HepG2 (cell line): Measurements from ENCODE around the gene SNX21. TPM values are rescaled to one million over a fixed set of nuclear protein-coding genes. Genes with fewer than 3 reads are reported as not detected.

Source experiments
- FOXP1 ChIP-seq, 2 experiments: fragments of 450-650 bp in 1 of 2; IDR thresholded peaks; 2 replicates each; pipeline ENCODE4 v1.6.1; 2017 to 2018; ENCODE audit warnings: antibody characterized with exemption in 1 of 2
- MEIS1 ChIP-seq: sonication (generic); formaldehyde crosslinking; IDR thresholded peaks from 2 replicates; pipeline ENCODE4 v1.9.0; 2021; ENCODE audit warnings: mild to moderate bottlenecking, missing genetic modification reagents, moderate library complexity, borderline replicate concordance
- NFIC ChIP-seq: IDR thresholded peaks from 2 replicates; pipeline ENCODE4 v1.6.1; 2012; ENCODE audit warnings: mild to moderate bottlenecking, low read length, inconsistent platforms
- ZBTB10 ChIP-seq: sonication (generic); formaldehyde crosslinking; IDR thresholded peaks from 2 replicates; pipeline ENCODE4 v1.4.0; 2020; ENCODE audit warnings: missing genetic modification reagents, borderline replicate concordance
- ZFAT ChIP-seq: sonication (generic); formaldehyde crosslinking; conservative IDR thresholded peaks from 2 replicates; pipeline ENCODE4 v1.8.1; 2023; ENCODE audit warnings: missing genetic modification reagents, inconsistent platforms
- ZFP36L2 ChIP-seq: sonication (generic); formaldehyde crosslinking; IDR thresholded peaks from 2 replicates; pipeline ENCODE4 v1.4.0; 2020; ENCODE audit warnings: missing genetic modification reagents
- ZFP62 ChIP-seq: sonication (generic); formaldehyde crosslinking; IDR thresholded peaks from 2 replicates; pipeline ENCODE4 v1.4.0; 2020; ENCODE audit warnings: missing genetic modification reagents
- ZNF124 ChIP-seq: sonication (generic); formaldehyde crosslinking; IDR thresholded peaks from 2 replicates; pipeline ENCODE4 v1.4.0; 2020; ENCODE audit warnings: missing genetic modification reagents
- polyA plus RNA-seq, 8 experiments: library from polyadenylated mRNA; depleted of rRNA in 3 of 8; stranded (reverse) in 7 of 8; unstranded in 1 of 8; fragments of >200 nt; fragmentation: Illumina TruSeq in 4 of 8; extraction: Trizol in 4 of 8; gene quantifications; 2 replicates each; pipeline versions ENCODE4 v1.2.1 to v1.2.3, GENCODE V29; 2011 to 2016; ENCODE audit warnings: low read depth in 4 of 8, missing spikeins in 1 of 8, mixed read lengths in 1 of 8; ENCODE audit not compliant: insufficient read depth in 1 of 8
- total RNA-seq, 5 experiments: library from RNA; depleted of rRNA; stranded (reverse); fragments of >200 nt; fragmentation: Illumina TruSeq; extraction: Trizol; gene quantifications; 2 replicates each; pipeline ENCODE4 v1.2.3, GENCODE V29; 2016; ENCODE audit warnings: low read depth in 1 of 5
- TF ChIP-seq, protein P1 (sequence below): sonication (generic); formaldehyde crosslinking; IDR thresholded peaks from 2 replicates; pipeline ENCODE4 v1.4.0; 2020; ENCODE audit warnings: missing genetic modification reagents, borderline replicate concordance
- TF ChIP-seq, protein P2 (sequence below): sonication (generic); formaldehyde crosslinking; IDR thresholded peaks from 2 replicates; pipeline ENCODE4 v1.4.0; 2020; ENCODE audit warnings: missing genetic modification reagents
- TF ChIP-seq, protein P3 (sequence below): sonication (generic); formaldehyde crosslinking; IDR thresholded peaks from 2 replicates; pipeline ENCODE4 v1.5.0; 2020; ENCODE audit warnings: missing genetic modification reagents
- TF ChIP-seq, protein P4 (sequence below): sonication (generic); formaldehyde crosslinking; IDR thresholded peaks from 2 replicates; pipeline ENCODE4 v1.4.0; 2020; ENCODE audit warnings: missing genetic modification reagents, borderline replicate concordance

Gene SNX21
- total and polyA plus RNA-seq, 2 of the 13 experiments (the other 11 are each of a cell fraction or from before 2014, with no cell fraction given), result 7.7 to 12.8 TPM

GRCh38 chr20:45848421-45848820 is 14.8 kb downstream of the SNX21 start (continued):
- TF ChIP-seq, protein P1, sequence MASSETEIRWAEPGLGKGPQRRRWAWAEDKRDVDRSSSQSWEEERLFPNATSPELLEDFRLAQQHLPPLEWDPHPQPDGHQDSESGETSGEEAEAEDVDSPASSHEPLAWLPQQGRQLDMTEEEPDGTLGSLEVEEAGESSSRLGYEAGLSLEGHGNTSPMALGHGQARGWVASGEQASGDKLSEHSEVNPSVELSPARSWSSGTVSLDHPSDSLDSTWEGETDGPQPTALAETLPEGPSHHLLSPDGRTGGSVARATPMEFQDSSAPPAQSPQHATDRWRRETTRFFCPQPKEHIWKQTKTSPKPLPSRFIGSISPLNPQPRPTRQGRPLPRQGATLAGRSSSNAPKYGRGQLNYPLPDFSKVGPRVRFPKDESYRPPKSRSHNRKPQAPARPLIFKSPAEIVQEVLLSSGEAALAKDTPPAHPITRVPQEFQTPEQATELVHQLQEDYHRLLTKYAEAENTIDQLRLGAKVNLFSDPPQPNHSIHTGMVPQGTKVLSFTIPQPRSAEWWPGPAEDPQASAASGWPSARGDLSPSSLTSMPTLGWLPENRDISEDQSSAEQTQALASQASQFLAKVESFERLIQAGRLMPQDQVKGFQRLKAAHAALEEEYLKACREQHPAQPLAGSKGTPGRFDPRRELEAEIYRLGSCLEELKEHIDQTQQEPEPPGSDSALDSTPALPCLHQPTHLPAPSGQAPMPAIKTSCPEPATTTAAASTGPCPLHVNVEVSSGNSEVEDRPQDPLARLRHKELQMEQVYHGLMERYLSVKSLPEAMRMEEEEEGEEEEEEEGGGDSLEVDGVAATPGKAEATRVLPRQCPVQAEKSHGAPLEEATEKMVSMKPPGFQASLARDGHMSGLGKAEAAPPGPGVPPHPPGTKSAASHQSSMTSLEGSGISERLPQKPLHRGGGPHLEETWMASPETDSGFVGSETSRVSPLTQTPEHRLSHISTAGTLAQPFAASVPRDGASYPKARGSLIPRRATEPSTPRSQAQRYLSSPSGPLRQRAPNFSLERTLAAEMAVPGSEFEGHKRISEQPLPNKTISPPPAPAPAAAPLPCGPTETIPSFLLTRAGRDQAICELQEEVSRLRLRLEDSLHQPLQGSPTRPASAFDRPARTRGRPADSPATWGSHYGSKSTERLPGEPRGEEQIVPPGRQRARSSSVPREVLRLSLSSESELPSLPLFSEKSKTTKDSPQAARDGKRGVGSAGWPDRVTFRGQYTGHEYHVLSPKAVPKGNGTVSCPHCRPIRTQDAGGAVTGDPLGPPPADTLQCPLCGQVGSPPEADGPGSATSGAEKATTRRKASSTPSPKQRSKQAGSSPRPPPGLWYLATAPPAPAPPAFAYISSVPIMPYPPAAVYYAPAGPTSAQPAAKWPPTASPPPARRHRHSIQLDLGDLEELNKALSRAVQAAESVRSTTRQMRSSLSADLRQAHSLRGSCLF, result no peak
- TF ChIP-seq ZBTB10 (CRISPR knock-in tag), result no peak
- TF ChIP-seq FOXP1 (IDR thresholded peaks at IDR 0.05), result no peak
- TF ChIP-seq FOXP1 (CRISPR knock-in tag; IDR thresholded peaks at IDR 0.05), result no peak
- TF ChIP-seq ZFP62 (CRISPR knock-in tag), result no peak
- TF ChIP-seq, protein P2, sequence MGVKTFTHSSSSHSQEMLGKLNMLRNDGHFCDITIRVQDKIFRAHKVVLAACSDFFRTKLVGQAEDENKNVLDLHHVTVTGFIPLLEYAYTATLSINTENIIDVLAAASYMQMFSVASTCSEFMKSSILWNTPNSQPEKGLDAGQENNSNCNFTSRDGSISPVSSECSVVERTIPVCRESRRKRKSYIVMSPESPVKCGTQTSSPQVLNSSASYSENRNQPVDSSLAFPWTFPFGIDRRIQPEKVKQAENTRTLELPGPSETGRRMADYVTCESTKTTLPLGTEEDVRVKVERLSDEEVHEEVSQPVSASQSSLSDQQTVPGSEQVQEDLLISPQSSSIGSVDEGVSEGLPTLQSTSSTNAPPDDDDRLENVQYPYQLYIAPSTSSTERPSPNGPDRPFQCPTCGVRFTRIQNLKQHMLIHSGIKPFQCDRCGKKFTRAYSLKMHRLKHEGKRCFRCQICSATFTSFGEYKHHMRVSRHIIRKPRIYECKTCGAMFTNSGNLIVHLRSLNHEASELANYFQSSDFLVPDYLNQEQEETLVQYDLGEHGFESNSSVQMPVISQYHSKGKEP (CRISPR knock-in tag), result no peak
- TF ChIP-seq, protein P3, sequence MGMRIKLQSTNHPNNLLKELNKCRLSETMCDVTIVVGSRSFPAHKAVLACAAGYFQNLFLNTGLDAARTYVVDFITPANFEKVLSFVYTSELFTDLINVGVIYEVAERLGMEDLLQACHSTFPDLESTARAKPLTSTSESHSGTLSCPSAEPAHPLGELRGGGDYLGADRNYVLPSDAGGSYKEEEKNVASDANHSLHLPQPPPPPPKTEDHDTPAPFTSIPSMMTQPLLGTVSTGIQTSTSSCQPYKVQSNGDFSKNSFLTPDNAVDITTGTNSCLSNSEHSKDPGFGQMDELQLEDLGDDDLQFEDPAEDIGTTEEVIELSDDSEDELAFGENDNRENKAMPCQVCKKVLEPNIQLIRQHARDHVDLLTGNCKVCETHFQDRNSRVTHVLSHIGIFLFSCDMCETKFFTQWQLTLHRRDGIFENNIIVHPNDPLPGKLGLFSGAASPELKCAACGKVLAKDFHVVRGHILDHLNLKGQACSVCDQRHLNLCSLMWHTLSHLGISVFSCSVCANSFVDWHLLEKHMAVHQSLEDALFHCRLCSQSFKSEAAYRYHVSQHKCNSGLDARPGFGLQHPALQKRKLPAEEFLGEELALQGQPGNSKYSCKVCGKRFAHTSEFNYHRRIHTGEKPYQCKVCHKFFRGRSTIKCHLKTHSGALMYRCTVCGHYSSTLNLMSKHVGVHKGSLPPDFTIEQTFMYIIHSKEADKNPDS, result no peak
- no peak for TF ChIP-seq MEIS1 (CRISPR knock-in tag)
- TF ChIP-seq NFIC, result no peak
- no peak for TF ChIP-seq ZNF124
- TF ChIP-seq ZFAT (CRISPR knock-in tag), result no peak
- TF ChIP-seq ZFP36L2 (CRISPR knock-in tag), result no peak
- TF ChIP-seq, protein P4, sequence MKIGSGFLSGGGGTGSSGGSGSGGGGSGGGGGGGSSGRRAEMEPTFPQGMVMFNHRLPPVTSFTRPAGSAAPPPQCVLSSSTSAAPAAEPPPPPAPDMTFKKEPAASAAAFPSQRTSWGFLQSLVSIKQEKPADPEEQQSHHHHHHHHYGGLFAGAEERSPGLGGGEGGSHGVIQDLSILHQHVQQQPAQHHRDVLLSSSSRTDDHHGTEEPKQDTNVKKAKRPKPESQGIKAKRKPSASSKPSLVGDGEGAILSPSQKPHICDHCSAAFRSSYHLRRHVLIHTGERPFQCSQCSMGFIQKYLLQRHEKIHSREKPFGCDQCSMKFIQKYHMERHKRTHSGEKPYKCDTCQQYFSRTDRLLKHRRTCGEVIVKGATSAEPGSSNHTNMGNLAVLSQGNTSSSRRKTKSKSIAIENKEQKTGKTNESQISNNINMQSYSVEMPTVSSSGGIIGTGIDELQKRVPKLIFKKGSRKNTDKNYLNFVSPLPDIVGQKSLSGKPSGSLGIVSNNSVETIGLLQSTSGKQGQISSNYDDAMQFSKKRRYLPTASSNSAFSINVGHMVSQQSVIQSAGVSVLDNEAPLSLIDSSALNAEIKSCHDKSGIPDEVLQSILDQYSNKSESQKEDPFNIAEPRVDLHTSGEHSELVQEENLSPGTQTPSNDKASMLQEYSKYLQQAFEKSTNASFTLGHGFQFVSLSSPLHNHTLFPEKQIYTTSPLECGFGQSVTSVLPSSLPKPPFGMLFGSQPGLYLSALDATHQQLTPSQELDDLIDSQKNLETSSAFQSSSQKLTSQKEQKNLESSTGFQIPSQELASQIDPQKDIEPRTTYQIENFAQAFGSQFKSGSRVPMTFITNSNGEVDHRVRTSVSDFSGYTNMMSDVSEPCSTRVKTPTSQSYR (CRISPR knock-in tag), result no peak
